GM23338 (cell line): ENCODE data around the gene KHK.

Experiments used
- CREB1 ChIP-seq: fragments of 250-450 bp; sonication (Bioruptor Pico); IDR thresholded peaks from 2 replicates; pipeline ENCODE4 v1.5.0; 2020; ENCODE audit warnings: low read depth, mild to moderate bottlenecking, moderate library complexity
- CTCF ChIP-seq, 2 experiments: fragments of 200-600 bp in 1 of 2; sonication (generic) in 1 of 2; conservative IDR thresholded peaks; 2 replicates each; pipeline versions ENCODE4 v1.5.1 to v1.6.1; 2016 to 2017; ENCODE audit warnings: antibody characterized with exemption in 2 of 2, low read depth in 2 of 2, mild to moderate bottlenecking in 2 of 2, moderate library complexity in 1 of 2
- ETS1 ChIP-seq: IDR thresholded peaks from 2 replicates; pipeline ENCODE4 v1.6.1; 2016; ENCODE audit warnings: antibody characterized with exemption
- EZH2 ChIP-seq: fragments of 200-600 bp; sonication (generic); IDR thresholded peaks from one replicate; pipeline ENCODE4 v1.8.0; 2017; ENCODE audit warnings: antibody characterized with exemption, mild to moderate bottlenecking, low read depth; ENCODE audit not compliant: unreplicated experiment
- EZH2phosphoT487 ChIP-seq: fragments of 200-600 bp; sonication (generic); IDR thresholded peaks from one replicate; pipeline ENCODE4 v1.8.1; 2018; ENCODE audit warnings: antibody characterized with exemption; ENCODE audit not compliant: unreplicated experiment
- JUNB ChIP-seq: IDR thresholded peaks from one replicate; pipeline ENCODE4 v1.6.1; 2016; ENCODE audit warnings: antibody characterized with exemption; ENCODE audit not compliant: unreplicated experiment
- POLR2AphosphoS5 ChIP-seq: IDR thresholded peaks from 2 replicates; pipeline ENCODE4 v1.6.1; 2016; ENCODE audit warnings: antibody characterized with exemption, low read depth
- REST ChIP-seq: IDR thresholded peaks from one replicate; pipeline ENCODE4 v1.6.1; 2018; ENCODE audit warnings: antibody characterized with exemption; ENCODE audit not compliant: unreplicated experiment
- ZNF114 ChIP-seq: fragments of 250-450 bp; sonication (Bioruptor Pico); IDR thresholded peaks from 2 replicates; pipeline ENCODE4 v1.5.0; 2020; ENCODE audit warnings: mild to moderate bottlenecking, moderate library complexity
- ZNF331 ChIP-seq: fragments of 250-450 bp; sonication (Bioruptor Pico); IDR thresholded peaks from 2 replicates; pipeline ENCODE4 v1.5.0; 2020; ENCODE audit warnings: low read depth, mild to moderate bottlenecking, moderate library complexity

- TF ChIP-seq EZH2phosphoT487, result no peak
- no peak for TF ChIP-seq CREB1 (CRISPR knock-in tag)
- no peak for TF ChIP-seq CTCF (conservative IDR thresholded peaks at IDR 0.05; ENCODE audit: low read depth in 2 of 2)
- TF ChIP-seq JUNB, result no peak
- TF ChIP-seq EZH2, result no peak
- TF ChIP-seq POLR2AphosphoS5, result no peak
- no peak for TF ChIP-seq ZNF114
- no peak for TF ChIP-seq ETS1
- TF ChIP-seq REST, result no peak
- TF ChIP-seq ZNF331, result no peak
These were observed 10.2 kb upstream of the KHK start for GRCh38 chr2:27076323-27076722.
